Retinal pigment epithelial cell (primary cell): ENCODE results near the gene LIN7B.
A peak's percentile ranks its signal among the peaks of the same experiment; 100 is the strongest.

Experiments used
- DNase-seq: peaks from one replicate; pipeline ENCODE4 v3.0.0-alpha.2; 2010; ENCODE audit warnings: low read depth
- H3K4me3 ChIP-seq: 2 replicates; pipeline ENCODE4 v1.5.1; 2011; ENCODE audit warnings: mild to moderate bottlenecking, low read length, control low read depth, moderate library complexity
- CTCF ChIP-seq: conservative IDR thresholded peaks from 2 replicates; pipeline ENCODE4 v1.5.1; 2011; ENCODE audit warnings: low read depth, low read length, control low read depth, inconsistent platforms

LIN7B gene

GRCh38 chr19:49154279-49154678 is 40.1 kb downstream of the LIN7B start:
- TF ChIP-seq CTCF, result no peak
- H3K4me3 ChIP-seq, result no peak overlapping the region
- DNase-seq, result no peak

DNA sequence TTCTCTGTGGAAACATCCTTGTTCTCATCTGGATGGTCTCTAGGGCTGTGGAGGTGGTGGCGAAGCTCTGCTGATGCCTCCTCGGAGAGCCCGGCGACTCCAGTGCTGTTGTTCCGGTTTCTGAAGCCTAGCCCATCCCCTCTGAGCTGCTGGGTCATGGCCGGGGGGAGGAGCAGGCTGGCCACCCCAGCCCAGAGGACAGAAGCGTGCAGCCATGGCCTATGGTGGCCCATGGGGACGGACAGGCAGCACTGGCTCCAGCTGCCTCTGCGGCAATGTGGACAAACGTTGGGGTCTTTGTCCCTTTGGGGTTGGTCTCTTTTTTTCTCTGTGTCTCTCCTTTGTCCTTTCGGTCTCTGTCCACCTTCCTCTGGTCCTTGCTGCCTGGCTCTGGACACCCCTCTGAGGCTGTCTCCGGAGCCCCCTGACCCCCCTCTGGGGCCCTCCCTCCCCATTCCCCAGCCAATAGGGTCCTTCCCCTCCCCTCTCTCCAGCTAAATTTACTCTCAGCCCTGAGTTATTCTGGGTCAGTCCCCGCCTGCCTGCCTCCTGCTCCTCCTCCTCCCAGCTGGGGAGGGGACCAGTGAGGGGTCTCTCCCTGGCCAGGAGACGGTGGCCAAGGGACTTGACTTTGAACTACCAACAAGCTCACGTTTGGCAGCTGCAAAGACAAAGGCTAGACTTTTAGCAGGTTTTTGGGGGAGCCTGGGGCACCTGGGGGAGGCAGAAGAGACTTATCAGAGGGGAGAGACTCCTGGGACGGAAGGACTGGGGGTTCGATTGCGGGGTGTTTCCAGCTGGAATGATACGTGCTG is 41.0 kb downstream of the LIN7B start, which contains the start of gene HRC:
Gene HRC, minus strand, starts transcription at position 392 of the 815 bp plus-strand sequence. Its CDS starts 159 bp downstream, at position 233.
- TF ChIP-seq CTCF, result no peak
- DNase-seq, result no peak
- no peak within 1 kb of the TSS for H3K4me3 ChIP-seq

DNA sequence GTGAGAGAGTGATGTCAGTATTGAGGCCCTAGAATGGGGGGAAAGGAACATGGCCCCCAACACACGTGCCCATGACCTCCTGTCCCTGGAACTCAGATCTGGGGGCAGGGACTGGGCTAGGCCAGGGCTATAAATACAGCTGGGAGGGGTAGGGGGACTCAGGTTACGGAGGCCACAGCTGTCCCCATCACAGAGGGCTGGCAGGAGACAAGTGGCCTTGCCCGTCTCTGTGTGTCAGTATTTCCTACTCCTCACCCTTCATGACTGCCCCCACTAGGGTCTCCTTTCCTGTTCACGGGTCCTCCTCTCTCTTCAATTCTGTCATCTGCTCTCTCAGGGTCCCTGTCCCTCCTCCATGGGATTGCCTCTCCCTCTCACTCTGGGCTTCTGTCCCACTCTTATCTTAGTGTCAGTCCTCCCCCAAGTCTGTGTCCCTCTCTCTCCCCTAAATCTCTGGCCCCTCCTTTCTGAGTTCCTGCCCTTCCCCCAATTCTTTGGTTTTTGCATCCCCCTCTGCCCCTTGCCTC is 41.7 kb downstream of the LIN7B start:
- DNase-seq, result no peak
- TF ChIP-seq CTCF, result no peak

DNA sequence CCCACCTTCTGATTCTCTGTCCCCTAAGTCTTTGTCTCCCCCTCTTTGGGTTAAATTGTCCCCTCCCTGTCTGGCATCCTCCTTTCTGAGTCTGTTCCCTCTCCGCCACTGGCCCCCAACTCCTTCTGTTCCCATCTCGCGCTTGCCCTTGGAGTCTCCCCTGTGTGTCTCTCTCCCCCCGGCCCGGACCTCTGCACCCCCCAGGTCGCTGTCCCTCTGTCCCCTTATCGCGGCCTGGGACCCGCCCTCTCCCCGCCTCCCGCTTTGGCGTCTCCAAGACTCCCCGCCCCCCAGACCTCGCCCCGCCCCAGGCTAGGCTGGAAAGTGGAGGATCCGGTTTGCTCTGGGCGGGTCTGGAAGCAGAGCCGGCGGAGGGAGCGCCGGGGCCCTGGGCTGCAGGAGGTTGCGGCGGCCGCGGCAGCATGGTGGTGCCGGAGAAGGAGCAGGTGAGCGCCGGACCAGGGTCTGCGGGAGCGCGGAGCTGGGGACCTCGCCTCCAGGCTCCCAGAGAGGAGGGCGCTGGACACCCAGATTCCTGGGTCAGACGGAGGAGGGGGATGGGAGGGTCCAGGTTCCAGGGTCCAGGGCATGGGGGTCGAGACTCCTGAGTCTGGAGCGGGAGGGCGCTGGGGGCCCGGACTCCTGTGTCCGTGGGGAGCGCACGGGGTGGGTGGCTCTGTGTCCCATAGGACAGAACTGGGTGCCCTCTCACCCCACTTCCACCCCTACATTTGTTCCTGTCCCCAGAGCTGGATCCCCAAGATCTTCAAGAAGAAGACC is 43.5 kb downstream of the LIN7B start, which contains the start of gene TRPM4:
Gene TRPM4, plus strand, starts transcription at position 348 of the 780 bp plus-strand sequence. Its CDS starts 75 bp downstream, at position 423.
- peak within 1 kb of the TSS; percentile 78 for H3K4me3 ChIP-seq
- no peak for DNase-seq
- no peak for TF ChIP-seq CTCF

More for the DNA sequence above, 41.7 kb downstream of the LIN7B start:
- H3K4me3 ChIP-seq, result no peak overlapping the region

GRCh38 chr19:49160450-49161189 is 46.5 kb downstream of the LIN7B start:
- TF ChIP-seq CTCF, result no peak
- no peak overlapping the region for H3K4me3 ChIP-seq
- DNase-seq, result no peak

DNA sequence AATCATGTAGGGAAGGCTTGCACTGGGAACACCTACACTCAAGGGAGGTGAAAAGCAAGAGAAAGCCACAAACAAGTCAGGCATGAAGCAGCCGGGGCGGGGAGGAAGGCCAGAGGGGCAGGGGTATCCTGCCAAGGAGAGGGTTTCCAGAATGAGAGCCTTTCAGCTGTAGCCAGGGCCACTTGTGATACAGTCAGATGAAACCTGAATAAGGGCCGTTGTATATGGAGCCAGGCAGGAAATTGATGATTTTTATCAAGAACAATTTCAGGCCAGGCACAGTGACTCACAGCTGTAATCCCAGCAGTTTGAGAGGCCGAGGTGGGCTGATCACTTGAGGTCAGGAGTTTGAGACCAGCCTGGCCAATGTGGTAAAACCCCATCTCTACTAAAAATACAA is 47.8 kb downstream of the LIN7B start:
- no peak for TF ChIP-seq CTCF
- DNase-seq, result no peak
- H3K4me3 ChIP-seq, result no peak overlapping the region
